HG03342 (cell line): ENCODE measurements around the gene OTOG.

ENCODE experiments used
- ATAC-seq: cut with Tn5 transposase; IDR thresholded peaks from one replicate; pipeline ENCODE4 v1.9.1; 2021; ENCODE audit warnings: mild to moderate bottlenecking, moderate library complexity; ENCODE audit not compliant: unreplicated experiment

Gene OTOG, protein sequence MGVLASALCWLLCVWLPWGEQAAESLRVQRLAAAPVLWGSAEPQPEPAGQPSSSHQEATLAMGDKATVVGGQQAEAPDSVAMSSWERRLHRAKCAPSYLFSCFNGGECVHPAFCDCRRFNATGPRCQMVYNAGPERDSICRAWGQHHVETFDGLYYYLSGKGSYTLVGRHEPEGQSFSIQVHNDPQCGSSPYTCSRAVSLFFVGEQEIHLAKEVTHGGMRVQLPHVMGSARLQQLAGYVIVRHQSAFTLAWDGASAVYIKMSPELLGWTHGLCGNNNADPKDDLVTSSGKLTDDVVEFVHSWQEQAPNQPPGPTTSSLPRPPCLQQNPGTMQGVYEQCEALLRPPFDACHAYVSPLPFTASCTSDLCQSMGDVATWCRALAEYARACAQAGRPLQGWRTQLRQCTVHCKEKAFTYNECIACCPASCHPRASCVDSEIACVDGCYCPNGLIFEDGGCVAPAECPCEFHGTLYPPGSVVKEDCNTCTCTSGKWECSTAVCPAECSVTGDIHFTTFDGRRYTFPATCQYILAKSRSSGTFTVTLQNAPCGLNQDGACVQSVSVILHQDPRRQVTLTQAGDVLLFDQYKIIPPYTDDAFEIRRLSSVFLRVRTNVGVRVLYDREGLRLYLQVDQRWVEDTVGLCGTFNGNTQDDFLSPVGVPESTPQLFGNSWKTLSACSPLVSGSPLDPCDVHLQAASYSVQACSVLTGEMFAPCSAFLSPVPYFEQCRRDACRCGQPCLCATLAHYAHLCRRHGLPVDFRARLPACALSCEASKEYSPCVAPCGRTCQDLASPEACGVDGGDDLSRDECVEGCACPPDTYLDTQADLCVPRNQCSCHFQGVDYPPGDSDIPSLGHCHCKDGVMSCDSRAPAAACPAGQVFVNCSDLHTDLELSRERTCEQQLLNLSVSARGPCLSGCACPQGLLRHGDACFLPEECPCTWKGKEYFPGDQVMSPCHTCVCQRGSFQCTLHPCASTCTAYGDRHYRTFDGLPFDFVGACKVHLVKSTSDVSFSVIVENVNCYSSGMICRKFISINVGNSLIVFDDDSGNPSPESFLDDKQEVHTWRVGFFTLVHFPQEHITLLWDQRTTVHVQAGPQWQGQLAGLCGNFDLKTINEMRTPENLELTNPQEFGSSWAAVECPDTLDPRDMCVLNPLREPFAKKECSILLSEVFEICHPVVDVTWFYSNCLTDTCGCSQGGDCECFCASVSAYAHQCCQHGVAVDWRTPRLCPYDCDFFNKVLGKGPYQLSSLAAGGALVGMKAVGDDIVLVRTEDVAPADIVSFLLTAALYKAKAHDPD (N-terminal part only)

DNA sequence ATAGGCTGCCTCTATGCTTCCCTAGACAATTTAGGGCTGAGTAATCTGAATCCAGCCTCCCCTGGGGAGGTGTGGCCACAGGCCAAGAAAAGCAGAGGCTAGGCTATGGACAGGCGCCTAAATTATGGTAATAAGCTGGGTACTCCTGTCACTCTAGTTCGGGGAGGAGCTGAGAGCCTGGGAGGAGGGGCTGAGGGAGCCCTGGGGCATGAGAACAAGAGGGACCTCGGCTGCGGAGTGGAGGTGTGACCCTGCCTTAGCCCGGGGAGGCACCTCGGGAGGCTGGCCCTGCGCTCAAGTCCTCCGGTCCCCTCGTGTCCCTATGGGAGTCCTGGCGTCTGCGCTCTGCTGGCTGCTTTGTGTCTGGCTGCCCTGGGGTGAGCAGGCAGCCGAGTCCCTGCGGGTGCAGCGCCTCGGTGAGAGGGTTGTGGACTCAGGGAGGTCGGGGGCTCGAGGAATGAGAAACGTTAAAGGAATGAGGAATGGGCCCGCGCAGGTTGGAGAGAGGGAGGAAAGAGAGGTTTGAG is at the start of gene OTOG:
Gene OTOG, plus strand, starts transcription at position 209 of the 527 bp plus-strand sequence. Its CDS starts 114 bp downstream, at position 323.
- ATAC-seq = no peak

DNA sequence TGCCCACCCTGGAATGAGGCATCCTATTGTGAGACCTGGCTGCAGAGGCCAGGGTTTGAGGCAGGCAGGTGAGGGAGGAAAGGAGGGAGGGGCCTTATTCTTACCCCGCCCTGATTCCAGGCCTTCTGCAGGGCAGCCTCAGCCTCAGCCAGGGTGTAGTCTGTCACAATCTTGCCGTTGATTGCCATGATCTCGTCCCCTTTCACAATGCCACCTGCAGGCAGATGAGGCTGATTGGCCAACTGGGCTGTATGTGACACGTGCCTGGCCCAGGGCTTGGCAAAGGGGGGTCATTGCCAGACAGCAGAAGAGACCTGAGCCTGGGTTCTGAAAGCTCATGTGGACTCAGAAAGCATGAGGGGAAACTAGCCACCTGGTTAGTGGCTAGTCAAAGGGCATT is 49.0 kb upstream of the OTOG start:
- no peak for ATAC-seq

DNA sequence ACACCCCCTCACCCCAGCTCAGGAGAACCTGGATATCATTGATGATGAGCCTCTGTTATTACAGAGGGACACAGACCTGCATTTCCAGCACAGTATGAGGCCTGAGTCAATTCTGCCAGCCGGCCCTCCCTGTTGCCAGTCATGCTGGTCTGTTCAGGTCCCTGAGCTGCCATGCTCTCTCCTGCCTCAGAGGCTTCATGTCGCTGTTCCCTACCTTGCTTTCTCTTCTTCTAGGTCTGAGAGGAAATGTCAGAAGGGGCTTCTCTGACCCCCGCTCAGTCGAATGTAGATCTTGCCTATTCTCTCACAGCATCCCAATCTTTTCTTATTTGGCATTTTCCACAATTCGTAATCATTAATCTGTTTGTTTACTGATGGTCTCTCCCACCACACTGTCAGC is 48.6 kb upstream of the OTOG start:
- ATAC-seq = no peak

DNA sequence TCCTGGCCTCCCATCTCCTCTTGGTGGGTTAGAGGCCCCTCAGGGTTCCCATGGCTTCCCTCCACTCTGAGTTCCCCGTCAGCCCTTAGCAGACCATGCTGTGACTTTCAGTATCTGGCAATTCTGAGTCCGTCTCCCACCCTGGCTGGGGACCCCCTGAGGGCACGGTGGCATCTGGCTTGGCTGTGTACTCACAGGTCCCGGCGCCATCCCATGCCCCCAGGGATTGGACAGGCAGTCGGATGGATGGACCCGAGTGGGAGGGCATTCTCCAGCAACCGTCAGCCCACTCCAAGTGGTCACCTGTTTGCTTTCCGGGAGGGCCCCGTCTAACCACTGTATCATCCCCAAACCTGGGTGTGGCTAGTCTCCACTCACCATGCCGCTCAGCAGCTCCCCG is 46.4 kb upstream of the OTOG start:
- ATAC-seq = no peak

DNA sequence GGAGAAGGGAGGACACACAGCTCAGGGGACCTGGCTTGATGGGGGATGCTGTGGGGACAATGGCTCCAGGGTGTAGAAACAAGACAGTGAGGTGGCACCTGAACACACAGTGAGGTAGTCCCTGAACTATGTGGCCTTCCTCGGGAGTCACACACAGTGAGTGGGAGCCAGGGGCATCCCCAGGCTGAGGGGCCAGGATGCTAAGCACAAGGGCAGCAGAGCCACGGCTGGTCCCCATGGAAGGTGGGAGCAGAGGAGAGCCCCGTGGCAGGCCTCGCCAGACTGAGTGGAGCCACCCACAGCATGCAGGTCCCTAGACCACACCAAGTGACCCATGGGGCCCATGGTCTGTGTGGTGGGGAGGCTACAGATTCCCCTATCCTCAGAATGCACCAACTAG is 44.4 kb upstream of the OTOG start:
- ATAC-seq = no peak

DNA sequence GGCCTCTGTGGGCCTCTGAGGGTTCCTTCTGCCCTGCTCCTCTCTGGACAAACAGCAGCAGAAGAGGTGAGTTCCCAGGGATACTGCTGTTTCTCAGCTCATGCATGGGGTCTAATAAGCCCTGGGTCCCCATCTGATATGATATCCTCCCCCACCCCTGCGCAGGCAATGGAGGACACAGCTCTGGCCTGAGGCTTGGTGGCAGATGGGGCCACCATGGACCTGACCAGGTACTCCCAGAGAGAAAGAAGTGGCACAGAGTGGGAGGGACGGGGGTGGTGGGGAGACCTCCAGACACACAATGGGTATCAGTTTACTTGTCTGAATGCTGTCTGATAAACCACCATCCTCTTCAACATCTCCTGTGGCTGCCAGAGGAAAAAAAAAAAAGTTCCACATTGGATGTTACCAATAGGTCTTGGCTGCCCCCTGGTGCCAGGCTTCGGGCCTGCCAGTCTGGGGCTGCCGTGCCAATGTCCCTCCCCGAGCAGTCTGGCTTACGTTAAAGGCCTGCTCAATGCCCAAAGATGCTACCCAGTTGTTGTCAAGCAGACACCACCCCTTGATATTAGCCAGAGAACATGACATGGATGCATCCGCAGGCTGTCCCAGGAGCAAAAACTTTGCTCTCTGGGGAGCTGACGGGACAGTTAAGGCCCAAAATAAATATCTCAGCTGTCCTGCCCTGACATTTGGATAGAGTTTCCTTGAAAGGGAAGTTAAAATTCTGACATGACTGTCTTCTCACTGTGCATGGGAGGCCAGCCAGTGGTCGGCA is 42.5 kb upstream of the OTOG start:
- peak; percentile 45 for ATAC-seq

DNA sequence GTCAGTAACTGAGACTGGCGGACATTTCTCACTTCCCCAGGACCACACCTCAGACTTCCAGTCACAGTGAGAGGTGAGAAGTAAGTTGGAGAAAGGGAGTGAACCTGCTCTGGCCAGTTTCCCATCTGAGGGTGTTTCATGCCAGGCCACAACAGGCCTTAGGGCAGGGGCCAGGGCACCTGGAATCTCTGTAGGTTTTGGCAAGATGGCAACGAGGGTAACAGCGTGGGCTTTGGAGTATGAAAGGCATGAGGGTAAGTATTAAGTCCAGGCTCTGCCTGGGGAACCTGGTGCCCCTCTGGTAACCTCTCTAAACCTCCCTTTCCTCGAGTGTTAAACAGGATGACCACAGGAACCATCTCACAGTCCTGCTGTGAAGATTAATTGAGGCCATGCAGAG is 41.9 kb upstream of the OTOG start:
- ATAC-seq = no peak

DNA sequence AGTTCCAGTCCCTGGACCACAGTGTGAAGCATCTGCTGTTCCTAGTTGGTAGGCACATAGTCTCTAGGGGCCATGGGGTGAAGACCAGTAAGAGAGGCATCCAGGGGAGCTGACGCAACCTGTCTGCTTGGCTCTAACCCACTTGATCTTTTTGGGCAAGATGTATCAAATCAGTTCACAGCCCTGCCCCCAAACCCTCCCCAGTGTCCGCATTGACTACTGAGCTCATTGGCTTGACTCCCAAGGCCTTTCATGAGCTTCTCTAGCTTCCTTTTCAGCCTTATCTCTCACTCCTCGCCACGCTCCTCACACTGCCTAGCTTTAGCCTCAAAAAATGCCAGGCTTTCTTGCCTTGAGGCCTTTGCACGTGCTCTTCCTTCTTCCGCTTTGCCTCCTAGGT is 40.7 kb upstream of the OTOG start:
- ATAC-seq = no peak

DNA sequence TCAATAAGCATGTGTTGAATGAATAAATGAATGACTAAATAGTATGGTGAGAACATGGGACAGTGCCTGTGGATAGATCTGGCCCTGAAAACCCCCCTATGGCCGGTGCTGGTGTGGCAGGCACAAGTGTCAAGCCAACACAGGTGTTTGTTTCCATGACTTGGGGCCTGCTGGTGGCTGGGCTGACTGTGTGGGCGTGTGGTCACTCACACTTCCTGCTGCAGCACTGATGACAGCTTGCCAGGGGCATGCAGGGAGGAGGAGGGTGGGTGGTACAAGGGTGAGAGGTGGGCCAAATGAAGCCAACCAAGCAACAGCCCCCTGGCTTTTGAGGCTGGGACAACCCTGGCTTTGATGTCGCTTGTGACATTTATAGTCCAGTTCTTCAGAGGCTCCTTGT is 40.1 kb upstream of the OTOG start:
- ATAC-seq = peak; percentile 70

DNA sequence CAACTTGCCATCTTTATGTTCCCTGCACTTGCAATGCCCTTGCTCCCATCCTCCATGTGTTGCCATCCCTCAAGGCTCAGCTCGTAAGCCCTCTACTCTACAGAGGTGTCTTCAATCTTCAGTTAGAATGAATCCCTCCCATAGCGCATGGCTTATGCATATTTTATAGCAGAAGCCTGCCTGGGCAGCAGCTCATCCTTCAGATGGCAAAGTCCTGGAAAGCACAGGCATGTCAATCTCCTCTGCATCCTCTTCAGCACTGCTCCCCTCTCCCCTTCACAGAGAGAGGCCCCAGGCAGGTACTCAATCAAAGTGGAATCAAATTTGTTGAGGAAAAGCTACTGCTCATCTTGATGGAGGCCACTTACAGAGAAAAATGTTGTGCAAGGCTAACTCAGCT is 39.3 kb upstream of the OTOG start:
- ATAC-seq = no peak

DNA sequence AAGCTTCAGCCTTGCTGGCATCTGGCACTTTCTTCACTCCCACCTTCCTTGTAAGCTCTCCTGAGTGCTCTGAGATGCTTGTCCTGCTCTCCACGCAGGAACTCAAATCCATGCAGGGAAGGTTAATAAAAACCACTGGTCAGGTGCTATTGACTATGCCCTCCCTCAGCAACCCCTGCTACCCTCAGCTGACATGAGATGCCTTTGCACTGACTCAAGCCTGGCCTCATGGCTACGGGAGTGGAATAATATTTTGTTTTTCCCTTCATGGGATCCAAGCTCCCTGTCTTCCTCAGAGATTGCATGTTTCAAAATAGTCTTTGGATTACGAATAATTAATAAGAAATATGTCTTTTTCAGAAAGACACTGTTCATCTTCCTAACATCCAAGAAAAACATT is 38.8 kb upstream of the OTOG start:
- no peak for ATAC-seq

DNA sequence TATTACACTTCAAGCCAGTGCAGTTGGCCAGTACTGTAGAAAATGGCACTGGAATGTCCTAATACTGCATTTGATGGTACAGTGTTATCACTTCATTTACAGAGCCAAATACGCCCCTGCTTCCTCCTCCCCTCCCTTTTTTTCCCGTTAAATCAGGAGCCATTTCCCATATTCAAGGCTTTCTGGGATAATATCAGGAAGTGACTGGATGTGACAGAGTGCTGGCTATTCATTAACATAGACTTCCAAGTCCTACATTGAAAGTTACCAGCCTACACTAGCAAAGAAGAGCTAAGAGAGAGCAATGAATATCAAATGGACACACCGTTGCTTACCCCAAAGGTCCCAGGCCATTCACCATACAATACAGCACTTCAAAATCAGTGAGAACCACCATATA is 38.3 kb upstream of the OTOG start:
- ATAC-seq = no peak

DNA sequence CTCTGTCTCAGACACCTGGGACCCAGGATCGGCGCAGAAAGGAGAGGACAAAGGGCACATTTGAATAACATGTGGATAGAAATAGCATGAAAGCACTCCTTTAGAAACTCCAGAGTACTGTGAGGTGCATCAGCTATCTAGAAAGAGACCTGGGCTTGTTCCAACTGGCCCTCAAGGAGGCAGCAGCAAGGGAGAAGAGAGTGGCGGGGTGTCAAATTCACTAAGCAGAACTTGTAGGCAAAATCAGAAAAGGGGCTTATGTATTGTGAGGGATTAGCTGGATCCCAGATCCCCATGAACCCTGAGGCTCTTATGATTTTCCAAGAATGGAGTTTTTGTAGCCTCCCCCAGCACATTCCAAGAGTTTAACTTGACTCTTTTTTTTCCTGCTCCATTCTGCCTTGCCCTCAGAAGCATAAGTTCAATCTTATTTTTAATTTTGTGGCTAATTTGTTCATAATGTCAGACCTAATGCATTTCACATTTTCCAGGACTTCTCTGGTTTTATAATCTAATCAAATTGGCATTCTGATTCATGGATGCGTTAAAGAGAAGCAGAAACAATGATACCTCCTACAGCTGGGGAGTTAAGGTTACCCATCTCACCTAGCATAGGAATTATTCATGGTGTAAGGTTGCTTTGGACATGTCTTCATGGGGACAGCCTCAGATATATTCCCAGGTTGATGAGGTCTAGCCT is 36.4 kb upstream of the OTOG start:
- no peak for ATAC-seq

DNA sequence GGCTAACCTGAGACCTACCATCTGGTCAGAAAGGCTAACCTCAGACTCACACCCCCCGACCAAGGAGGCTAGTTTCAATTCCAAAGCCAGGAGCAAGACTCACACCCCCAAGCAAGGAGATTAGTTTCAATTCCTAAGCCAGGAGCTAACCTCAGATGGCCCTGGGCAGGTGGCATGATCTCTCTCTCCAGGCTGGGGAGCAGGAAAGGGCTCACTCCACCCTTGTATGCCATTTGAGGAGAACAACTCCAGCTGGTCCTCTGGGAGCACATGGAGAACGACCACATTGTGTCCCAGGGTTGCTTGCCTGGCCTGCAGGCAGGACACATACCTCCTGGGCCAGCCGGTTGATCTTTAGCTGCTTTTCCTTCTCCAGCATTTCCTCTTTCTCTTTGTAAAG is 35.5 kb upstream of the OTOG start:
- no peak for ATAC-seq

DNA sequence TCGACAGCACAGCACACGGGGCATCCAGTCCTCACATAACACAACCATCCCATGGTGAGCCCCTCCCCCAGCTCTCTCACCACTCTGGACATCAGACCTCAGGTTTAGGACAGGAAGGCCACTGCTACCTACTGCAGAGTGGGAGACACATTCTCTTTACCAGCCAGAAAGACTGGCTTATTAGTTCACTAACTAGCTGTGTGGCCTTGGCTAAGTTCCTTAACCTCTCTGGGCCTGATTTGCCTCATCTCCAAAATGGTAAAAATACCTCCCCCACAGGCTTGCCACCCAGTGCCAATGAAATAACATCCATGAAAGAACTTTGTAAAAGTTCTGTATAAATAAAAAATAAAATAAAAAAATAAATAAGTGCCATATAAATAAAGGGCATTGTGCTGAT is 35.0 kb upstream of the OTOG start:
- ATAC-seq = no peak

DNA sequence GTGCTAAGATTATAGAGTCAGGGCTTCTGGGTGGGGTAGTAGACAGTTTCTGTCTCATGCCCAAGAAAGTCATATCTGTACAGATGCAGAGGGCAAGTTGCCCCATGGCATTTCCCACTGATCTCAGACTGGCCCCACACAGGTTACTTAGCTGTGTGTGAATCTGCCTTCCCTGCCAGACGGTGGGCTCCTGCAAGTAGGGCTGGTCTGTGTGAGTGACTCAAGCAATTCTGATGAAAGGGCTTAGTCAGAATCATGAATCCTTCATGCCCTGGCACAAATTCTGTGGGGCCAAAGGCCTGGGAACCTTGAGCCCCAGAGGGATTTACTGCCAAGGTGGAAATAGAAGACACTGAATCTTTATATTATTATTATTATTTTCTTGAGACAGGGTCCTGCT is 33.2 kb upstream of the OTOG start:
- ATAC-seq = no peak

DNA sequence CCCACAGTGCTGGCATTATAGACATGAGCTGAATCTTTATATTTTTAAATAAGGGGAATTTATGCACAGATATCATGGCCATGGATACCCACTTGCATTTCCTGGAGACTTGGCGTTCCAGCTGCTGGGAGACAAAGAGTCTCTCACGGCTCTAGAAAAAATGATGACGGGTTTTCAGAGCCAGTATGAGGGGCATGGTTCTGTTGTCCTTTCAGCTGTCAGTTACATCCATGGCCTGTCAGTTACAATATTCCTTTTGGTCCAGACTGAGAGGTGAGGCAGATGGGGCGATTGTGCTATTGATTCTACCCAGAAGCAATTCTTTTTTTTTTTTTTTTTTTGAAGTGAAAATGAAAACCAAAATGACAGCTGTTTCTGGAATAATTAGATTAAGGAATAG is 32.6 kb upstream of the OTOG start:
- no peak for ATAC-seq

DNA sequence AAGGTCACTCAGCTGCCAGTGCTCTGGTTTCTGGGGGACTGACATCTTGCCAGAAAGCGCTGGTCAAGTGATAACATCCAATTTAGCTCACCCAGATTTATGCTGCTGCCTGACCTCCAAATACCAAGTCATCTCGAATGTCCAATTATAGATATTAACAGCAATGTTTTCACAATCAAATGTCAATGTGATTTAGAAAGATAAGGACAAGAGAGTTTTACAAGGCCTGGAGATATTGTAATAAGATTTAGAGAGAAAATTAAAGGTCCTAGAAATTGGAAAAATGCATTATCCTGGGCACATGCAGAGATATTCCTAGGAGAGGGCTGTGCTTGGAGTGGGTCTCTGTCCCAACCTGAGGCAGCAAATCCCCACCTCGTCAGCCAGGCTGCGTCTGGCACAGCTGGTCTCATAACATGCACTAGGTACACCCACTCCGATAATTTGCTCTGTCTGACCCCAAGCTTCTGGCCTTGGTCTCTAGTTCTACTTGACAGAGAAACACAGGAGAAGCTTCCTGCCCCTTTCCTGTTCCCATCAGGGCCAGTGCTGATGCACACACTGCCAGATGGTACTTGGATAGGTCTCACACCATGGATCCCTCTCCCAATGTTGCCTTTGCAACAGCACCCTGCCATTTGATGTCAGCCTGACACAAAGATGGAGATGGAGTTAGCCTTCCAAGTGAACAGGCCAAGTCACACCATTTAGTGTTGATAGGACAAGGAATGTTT is 31.4 kb upstream of the OTOG start:
- no peak for ATAC-seq

DNA sequence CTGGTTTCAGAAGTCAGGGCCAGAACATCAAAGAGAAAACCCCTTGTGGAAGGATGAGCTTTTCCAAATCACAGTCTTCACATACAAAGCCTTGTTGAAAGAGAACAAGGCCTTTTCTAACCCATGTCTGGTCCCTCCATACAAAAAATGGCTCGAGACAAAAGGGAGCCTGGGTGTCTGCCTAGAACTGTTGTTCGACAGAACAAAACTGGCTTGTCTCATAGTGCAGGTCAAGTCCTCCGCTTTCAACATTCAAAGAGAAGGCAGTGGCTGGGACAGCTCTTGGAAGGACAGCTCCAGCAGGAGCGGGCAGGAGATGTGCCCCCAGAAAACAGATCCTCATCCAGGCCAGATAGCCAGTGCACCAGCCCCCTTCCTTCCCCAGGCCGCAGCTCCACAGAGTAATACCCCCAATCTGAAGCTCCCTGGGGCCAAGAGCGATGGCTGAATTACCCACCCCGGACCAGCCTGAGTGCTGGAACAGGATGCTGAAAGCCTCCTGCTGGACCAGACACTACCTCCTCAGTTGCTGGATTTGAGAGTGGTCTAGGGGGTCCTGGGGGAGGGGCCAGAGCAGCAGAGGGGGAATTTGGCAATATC is 30.4 kb upstream of the OTOG start:
- ATAC-seq = no peak
